GM19043 (cell line): Measurements from ENCODE around the gene SFT2D1.

Source experiments
- ATAC-seq: cut with Tn5 transposase; IDR thresholded peaks from one replicate; pipeline ENCODE4 v1.9.1; 2021; ENCODE audit warnings: low read depth; ENCODE audit not compliant: unreplicated experiment

SFT2D1 gene

DNA sequence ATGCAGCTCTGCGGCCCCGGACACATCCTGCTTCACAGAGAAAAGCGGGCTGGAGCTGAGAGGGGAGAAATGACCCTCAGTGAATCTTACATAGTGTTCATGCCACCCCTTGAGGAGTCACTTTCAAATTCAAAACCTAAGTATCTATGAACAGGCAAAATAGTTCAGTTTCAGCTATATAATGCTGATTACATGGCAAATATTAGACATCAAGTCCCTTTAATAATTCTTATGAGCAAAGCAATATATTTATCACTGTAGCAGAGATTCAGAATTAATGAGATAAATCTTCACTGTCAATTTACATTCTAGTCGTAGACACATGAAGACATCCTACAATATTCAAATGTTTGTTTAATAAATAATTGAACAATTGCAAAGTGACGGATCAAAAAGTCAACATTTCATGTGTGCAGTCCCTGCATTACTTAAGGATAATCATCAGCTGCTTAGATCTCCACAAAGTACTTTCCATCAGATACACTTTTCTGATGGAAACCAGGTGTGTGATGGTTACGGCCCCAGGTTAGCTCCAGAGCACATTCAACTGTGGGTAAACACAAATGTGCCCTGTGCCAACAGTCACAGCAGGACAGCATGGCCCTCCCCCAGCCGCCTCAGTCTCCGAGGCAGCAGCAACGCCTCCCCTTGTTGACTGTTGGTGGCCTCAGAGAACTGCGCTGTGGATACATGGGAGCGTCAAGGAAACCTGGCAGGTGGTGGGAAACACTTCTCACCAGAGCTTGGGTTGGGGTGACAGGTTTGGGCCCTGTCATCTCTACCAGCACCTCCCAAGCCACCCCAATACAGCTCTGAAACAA is 33.4 kb downstream of the SFT2D1 start:
- no peak for ATAC-seq

DNA sequence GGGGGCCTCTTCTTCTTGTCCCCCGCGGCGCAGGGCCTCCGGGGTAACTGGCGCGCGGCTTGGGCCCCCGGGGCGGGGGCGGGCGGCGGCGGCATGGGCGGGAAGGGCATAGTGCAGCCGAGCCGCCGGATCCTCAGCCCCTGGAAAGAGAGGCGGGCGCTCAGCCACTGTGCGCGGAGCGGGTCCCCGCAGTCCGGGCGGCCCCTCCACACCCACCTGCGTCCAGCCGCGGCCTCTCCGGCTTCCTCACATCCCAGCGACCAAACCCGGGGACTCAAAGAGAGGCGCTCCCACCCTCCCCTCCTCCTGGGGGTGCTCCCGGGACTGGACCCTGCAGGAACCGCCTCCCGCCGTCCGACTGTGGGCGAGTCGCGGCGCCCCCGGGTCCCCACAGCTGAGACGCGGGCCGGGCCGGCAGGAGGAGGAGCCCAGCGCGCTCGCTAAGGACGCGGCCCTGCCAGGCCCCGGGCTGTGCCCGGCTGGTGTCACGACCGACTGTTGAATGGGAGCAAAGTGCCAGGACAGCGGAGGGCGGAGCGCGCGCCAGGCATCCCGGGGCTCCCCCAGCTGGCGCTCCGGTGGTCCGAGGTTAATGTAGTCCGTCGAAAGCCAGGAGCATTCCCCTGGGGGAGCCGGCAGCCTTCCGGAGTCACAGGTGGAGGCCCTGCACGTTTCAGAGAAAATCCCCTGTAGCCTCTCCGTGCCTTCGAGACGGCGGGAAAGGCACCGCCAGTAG is 34.1 kb downstream of the SFT2D1 start, which contains the start of gene PRR18:
TSS of gene PRR18 (minus strand) at position 360 of the 736 bp plus-strand sequence. CDS start at position 110, 250 bp downstream.
- peak; percentile 32 for ATAC-seq

DNA sequence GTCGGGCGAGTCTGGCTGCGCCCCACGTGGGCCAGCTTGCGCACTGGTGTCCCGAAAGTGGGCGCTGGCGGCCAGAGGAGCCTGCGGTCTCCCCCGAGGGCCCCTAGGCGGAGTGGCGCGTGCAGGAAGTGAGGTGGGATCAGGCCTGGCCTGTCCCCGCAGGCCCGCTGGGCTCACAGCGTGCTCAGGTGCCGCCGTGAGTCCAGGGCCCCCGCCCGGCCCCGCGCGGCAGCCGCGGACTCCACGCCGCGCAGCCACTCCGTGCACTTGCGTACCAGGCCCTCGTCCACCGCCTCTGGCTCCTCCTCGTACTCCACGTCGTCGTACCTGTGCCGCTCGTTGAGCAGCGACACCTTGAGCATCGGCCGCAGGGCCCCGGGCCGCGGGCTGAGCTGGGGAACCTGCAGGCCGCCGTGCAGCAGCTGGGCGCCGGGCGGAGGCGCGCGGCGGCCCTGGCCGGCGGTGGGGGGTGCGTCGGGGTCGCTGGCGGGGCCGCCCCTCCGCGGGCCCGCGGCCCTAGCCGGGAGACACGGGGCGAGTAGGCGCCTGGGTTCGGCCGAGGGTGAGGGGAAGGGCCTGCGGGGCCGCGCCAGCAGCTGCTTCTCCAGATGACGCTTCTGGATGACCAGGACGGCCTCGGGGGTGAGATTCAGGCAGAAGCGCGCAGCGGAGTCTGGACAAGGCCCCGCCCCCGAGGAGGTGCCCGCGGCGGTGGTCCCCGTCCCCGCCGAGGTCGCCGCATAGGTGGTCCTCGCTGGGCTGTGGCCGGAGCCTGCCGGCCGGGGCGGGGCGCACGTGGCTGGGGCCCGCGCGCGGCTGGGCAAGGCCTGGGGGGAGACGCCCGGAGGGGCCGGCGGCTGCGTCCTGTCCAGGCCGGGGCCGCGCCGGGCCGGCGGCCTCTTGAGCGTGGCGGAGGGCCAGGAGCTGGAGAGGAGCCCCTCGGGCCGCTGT is 35.0 kb downstream of the SFT2D1 start:
- ATAC-seq: peak; percentile 30

DNA sequence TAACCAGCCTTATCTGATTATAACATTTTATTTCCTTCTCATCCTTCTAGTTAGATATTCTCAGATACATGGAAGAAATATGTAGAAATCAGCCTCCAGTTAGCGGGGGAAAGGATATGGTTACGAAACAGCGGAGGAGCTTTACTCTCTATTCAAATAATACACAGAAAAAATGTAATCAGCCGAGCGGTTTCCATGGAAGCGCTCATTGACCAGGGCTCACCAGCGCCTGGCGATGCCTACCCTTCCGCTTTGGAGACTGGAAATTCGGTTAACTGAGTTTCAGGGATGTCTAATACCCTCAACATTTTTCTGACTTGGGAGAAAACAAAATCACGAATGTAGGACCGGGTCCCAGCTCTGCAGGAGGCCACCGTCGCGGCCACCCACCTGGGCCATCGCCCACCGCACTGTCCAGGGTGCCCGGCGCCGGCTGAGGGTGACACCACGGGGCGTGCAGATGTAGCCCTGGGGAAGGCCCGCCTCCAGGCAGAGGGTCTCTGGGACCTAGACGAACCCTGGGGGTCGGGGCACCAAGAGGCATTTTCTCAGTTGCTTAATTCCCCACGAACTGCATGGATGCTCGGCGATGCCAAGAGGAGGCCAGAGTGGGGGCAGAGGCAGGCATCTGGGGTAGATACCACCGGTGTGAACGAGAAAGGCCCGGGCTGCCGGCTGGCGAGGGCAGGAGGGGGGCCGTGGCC is 35.8 kb downstream of the SFT2D1 start:
- ATAC-seq: no peak

DNA sequence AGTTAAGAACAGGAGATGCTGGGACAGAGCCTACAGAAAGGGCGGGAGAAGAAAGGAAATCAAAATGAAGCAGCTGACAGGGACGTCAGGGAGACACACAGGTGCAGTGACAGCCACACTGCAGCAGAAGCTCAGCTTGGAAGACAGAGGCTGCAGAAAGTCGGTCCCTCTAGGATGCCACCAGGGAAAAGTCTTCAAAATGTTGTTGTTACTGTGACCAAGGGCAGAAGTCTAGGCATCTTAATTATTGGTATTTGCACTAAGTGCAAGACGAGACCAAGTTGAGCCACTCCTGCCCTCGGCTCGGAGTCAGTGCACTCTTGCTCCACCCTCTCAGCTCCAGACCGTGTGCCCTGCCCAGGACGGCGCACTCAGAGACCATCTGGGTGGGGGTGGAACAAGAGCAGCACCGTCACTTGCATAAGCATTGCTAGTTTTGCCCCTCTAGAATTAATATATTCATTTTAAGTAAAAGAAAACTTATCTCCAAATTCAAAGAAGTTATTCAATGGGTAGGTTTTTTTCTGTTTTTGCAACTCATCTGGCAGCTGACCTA is 36.7 kb downstream of the SFT2D1 start:
- no peak for ATAC-seq

DNA sequence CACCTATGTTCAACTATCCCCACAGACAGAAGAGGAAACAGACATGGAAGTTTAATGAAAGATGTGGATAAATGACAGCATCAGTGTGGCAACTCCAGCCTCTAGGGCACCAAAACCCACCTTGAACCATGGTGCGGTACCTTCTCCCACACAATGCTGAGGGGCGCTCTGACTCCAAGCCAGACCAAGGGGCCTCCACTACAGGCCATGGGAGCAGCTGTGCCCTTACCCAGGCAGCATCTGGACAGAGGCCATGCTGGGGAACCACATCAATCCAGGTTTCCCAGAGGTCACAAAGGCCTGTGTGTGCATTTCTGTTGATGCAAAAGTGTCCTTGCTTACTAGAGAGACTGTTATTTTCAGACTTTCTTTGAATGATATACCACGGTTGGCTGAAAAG is 38.2 kb downstream of the SFT2D1 start:
- no peak for ATAC-seq

DNA sequence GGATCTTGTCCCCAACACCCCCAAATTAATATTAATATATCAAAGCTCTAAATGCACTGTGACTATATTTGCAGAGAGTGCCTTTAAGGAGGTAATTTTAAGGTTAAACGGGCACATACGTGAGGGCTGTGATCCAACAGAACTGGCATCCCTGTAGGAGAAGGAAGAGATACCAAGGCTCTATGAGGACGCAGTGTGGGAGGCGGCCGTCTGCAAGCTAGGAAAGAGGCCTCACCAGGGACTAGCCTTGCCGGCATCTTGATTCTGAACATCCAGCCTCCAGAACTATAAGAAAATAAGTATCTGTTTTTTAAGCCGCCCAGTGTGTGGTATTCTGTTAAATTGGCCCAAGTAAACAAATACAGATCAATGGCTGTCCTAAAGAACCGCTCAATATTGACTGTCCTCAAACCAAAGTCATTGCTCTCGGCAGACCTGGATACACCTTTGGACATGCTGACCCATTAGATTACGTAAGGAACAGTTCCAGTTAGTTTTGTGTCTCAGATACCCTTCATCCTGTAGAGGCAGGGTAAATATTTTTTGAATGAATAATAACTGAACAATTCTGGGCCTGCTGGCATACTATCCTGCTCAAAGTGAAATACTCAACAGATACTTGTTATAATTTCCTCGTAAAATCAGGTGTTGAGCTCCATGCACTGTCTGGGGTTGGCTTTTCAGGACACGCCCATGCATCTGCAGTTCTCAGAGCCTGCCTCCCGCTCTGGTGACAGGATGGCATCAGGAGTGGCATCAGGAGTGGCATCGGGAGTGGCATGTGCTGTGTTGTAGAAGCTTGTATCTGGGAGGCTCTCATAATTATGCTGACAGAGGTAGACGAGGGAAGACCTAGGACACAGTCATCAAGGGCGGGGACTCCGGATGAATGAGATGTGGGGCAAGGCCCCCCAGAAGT is 40.5 kb downstream of the SFT2D1 start:
- no peak for ATAC-seq

DNA sequence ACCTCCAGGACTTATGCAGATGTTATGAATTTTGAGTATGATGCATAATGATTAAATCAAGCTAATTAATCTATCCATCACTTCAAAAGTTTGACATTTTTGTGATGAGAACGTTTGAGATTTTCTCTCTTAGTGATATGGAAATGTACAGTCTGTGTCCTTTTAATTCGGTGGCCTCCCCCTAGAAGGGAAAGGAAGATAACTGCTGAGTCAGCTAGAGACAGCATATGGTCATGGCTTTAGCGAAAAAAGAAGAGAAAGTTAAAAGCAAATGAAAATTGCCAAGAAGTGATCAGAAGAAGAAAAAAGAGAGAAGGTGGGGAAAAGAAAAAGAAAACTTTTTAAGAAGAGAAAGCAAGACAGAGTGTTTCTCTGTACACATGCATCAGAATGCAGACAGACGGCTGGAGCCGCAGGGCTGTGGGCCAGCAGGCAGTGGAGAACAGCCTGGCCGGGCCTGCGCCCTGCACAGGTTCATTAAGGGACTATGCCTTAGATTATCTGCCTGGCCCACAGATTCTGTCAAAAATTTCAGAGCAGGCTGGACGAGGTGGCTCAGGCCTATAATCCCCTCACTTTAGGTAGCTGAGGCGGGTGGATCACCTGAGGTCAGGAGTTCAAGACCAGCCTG is 41.9 kb downstream of the SFT2D1 start:
- no peak for ATAC-seq

DNA sequence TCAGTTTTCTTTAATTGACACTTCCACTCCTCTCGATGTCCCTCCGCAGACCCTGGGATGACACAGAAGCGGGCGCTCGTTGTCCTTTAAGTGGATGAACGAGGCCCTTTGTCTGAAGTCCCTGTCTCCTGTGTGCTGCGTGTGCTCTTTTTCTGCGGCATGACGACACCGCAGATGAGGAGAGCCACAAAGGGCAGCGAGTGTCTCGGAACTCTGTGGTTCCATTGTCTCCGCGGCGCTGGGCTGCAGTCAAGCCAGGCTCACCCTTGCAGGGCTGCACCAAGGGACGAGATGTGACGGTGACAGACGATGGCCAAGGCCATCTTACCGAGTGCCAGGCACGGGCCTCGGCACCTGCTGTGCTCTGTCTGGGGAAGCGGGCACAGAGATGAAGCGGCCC is 44.7 kb downstream of the SFT2D1 start:
- no peak for ATAC-seq

DNA sequence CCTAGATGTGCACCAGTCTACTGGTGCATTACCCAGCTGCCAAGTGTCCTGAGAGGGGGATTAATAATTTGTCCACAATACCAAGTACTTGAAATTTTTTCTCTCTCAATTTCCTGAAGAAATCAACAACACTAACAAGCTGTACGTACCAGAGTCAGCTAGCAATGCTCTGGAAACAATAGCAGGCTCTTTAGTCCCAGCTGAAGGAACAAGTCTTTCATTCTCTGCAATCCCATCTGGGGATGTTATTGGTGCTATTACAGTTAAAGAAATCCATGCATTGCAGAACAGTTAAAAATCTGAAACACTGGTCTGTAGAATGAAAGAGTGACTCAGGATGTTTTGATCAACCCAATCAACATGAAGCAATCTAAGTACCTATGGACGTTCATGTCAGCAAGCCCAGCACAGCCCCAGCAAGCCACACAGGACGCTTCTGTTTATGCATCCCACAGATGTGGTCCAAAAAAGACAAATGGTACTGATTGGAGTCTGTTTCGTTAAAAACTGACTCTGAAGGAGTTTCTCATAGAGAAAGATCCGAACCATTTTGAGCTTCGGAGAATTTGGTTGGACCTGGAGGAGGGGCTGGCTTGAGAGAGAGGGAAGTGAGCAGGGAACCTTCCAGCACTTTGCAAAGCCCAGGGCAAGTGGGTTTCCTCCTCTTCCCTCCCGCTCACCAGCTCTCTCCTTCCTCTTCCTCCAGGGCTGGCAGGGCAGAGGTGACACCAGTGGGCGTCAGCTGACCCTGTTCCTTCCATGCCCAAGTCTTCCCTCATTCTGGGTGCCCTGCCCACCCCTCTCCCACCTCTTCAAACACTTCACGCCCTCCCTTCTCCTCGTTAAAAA is 46.1 kb downstream of the SFT2D1 start:
- ATAC-seq: no peak

DNA sequence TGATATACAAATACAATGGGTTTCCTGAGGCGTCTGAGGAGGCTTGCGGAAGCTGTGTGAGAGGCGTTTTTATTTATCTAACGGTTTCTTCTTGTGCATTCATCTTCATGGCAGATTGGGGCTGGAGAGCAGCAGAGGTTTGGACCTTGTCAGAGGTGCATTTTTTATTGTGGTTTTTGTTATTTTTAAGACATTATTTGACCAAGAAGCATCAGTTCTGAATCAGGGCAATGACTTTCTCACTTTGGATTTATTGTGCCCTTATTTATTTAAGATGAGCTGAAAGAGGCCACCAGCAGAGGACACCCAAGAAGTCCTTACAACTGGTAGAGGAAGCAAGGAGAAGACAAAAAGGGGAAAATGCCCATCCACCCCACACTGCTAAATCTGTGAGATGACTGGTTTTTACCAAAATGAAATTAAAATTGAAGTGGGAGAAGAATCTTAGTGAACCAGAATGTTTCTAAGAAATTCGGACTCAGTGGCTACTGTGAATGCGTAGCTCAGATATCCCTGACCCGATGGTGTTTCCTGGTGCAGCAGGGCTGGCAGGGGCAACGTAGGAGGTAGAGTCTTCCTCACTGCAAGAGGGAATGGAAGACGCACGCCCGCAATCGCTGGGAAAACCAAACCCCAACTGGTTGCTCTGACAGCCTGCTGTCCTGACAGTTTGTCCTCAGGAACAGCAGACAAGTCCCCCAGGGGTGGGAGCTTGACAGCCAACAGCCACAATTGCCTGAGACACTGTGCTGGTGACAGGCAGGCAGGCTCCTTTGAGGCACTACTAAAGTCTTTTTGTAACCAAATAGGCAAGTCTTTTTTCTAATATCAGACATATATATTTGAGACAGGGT is 48.4 kb downstream of the SFT2D1 start:
- no peak for ATAC-seq

DNA sequence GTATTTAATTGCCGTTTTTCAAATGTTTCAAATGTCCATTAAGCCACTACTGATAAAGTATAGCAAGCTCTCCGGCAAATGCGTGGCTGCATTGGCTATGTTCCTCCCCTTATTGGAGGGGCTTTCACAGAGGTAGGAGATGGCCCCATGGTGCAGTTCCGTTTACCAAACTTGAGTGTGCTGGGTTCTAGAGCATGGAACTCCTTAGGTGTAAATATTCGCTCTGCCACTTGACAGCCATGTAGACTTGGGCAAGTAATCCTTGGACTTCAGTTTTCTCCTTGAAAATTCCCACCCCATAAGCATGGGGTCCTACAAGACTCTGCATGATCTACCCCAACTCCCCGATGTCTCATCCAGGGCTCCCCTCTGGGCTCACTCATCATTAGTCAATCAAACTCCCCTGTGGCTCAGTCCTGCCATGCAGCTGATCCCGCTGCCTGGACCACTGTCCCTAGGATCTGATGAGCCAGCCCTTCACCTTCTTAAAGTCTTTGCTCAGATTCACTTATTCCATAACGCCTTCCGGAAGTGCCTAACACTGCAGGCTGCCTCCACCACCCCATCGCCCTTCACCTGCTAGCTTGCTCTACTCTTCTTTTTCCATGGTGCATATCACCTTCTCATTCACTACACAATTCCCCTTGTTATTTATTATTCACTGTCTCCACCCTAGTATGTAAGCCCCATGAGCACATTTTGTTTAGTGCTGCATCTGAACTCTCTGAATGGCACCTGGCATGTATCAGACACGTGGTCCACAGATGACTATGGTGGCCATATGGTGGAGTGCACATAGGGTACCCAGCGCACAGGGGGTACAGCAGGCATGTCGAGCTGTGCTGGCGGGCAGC is 52.9 kb downstream of the SFT2D1 start:
- no peak for ATAC-seq

DNA sequence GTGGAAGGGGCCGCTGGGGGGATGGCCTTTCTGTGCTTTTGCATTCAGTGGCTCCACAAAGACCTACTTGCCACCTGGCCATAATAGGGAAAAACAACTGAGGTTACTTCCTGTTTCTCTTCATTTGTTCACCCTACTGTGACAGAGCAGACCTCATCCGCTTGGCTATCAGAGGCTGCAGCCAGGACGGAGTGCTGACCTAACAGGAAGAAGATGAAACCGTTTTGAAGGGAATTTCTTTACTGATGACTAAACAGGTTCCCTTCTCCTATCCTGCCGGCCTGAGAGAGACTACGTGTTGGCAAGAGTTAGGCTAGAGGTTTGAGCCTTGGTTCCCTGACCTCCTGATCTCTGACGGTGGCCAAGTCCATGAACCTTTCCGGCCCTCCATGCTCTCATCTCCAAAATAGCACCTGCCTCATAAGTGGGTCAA is 55.5 kb downstream of the SFT2D1 start:
- ATAC-seq: peak; percentile 98

DNA sequence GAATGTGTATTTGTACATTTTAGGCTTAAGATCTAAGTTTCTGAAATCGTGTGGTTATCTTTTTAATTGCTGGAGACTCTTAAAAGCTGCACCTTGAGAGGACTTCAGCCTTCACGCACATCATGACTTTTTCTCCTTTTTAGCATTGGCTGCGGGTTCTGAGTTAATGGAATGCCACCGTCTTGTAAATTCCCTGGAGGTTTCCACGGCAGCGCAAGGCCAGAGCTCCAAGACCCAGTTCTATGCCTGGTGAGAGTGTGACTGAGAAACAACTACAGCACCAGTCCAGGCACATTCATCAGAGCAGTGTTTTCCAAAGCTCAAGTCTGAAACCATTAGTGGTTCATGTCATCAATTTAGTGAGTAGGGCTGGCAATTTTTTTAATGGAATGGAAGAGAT is 57.1 kb downstream of the SFT2D1 start:
- no peak for ATAC-seq

DNA sequence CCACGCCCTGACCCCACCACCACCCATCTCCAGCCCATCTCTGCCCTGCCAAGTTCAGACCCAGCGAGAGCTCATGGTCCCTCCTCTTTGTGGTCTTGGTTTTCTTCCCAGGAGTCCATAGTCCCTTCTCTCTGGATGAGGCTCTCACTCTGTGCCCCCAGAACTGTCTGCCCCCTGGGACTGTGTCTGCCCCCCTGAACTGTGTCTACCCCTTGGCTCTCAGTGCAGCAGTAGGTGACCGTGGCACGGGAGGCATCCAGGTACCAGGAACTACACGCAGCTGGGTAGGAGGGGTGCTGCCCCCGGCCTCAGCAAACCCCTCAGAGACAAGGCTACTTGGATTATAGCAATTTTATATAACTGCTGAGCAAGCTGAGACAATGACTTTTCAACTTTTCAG is 57.7 kb downstream of the SFT2D1 start:
- ATAC-seq: no peak
